Fibroblast of skin of left quadriceps (primary cell): ENCODE measurements around the gene FTSJ1.
"Not testable (repeated sequence)": the region's sequence is repeated elsewhere in the genome, so short reads cannot be mapped to it uniquely, and the experiment has no call there.

ENCODE experiments used
- DNase-seq, 2 experiments: peaks; one replicate each; pipeline ENCODE4 v3.0.0-alpha.2; 2013; ENCODE audit warnings: low read depth in 2 of 2

FTSJ1 gene

DNA sequence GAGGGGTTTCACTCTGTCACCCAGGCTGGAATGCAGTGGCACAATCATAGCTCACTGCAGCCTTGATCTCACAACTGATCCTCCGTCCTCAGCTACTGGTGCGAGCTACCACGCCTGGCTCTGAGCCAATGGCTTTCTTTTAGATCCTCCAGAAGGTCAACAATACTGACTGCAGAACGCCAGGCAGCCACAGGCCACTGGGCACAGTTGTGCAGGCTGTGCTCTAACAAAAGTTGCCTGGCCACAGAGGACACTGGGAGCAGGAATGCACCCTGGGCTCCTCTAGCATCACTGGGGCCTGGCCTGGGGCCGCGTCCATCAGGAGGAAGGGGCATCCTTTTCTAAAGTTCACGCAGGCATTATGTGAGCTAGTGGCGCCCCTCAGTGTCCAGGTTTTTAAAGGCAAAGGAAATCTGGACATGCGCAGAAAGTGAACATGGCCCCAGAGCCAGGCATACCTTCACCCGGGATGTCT is 17.9 kb downstream of the FTSJ1 start:
- DNase-seq, result no peak

DNA sequence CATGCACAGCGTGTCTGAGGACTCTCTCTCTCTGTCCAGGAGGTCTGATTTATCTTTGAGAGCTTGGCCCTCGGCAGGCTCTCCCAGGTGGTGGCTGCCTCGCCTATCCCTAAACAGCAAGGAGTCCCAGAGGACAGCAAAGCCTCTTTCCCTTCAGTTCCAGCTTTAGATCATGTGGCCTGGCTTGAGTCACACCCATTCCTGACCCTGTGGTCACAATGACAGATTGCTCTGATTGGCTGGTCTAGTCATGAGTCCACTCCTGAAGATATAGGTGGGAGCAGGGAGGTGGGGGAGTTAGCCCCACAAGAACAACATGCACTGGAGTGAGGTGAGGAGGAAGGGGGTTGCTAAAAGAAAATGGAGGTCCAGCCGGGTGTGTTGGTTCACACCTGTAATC is 20.7 kb downstream of the FTSJ1 start:
- no peak for DNase-seq

DNA sequence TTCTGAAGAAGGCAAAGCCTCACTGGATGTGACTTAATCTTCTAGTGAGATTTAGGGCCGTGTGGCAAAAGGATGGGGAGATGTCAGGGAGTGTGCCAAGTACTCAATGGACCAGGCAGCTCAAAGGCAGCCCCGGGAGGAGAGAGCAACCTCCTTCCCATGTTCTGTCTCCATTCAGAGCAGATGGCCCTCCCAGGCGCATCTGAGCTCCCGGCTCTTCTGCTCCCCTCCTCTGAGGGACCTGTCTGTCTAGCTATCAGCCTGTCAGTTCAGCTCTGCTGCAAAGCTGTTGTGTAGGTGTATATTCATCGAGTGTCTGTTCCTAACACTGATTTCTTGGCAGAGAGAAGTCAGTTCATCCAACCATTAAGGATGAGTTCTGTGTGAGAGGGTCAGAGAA is 21.9 kb downstream of the FTSJ1 start:
- no peak for DNase-seq

DNA sequence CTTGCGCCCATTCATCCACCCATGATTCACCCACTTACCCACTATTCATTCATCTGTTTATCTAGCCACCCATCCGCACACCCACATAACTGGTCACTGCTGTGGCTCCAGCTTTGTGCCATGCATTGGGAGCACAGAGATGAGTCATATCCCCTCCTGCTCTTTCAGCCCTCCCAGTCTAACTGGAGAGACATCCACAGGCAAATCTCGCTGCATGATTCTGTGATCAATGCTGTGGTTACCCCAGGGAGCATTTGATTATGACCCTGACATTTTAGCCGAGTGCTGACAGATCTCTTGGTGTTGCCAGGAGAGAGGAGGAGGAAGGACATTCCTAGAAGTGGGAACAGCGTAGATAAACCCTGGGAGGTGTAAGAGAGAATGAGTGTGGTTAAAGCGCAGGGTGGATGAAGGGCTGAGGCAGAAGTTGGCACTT is 22.4 kb downstream of the FTSJ1 start:
- no peak for DNase-seq

DNA sequence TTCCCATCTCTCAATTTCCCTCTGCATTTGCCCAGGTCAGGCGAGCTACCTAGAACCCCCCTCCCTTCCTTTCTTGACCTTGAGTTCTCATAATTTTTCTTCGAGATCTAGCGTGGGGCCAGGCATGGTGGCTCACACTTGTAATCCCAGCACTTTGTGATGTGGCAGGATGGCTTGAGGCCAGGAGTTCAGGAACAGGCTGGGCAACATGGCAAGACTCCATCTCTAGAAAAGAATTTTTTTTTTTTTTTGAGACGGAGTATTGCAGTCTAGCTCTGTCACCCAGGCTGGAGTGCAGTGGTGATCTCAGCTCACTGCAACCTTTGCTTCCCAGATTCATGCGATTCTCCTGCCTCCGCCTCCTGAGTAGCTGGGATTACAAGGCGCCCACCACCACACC is 28.3 kb downstream of the FTSJ1 start:
- DNase-seq, result no peak

DNA sequence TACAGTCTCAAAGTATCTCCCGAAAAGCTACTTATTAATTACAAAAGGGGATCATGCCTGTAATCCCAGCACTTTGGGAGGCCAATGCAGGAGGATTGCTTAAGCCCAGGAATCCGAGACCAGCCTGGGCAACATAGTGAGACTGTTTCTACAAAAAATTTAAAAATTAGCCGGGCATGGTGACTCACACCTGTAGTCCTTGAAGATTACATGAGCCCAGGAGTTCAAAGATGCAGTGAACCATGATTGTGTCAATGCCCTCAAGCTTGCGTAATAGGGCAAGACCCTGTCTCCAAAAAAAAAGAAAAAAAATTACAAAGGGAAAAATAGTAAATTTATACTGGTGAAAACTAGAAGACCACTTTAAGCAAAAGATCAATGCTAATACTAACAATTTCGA is 29.5 kb downstream of the FTSJ1 start:
- DNase-seq, result no peak

DNA sequence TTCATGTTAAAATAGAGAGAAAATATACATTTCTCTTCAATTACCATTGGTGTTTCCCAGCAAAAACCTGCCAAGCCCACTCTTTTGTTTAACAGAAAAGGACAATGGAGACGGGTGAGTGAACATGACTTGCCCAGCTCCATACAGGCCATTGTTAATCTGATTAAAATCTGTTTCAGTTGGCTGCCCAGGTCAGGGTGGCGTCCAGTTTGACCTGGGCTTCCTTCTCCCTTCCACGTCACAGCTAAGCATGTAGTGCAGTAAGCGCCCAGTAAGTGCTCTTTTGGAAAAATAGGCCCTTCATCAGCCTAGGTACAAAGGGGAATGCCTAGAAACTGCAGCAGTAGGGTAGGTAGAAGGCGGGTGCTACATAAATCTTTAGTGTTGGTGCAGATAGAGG is 31.2 kb downstream of the FTSJ1 start:
- no peak for DNase-seq

DNA sequence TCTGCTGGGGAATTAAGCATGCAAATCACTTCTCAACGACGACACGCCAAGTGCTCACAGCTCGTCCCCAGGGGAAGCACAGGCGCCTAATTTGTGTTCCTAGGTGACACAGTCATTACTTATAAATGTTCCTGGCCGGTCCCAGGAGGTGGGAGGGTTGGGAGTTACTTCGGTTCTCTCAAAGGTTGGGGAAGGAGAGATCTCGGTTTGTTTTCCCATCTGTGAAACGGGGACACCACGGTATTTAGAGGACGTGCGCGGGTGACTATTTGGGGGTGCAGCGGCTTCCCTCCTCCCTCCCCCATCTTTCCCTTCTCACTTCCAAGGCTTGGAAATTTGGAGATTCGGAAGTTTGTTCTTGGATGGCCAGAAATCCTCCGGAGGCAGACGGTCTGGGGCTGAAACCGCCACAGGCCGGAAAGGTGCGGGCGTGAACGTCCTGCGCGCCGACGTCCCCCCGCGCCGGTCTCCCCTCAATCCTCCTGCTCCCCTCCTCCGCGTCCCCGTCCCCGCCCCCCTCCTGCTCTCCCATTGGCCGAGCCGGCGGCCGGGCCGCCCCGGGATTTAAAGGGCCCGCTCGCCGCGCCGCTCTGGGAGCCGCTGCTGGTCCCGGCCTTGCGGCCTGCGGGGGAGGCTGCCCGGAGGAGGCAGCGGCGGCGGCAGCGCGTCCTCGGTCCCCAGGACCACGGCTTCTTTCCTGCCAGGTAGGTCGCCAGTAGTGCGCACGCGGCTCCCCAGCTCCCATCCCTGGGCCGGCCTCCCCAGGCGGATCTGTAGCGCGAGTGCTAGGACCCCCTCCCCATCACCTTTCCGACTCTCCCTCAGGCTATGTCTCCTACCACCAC is 32.6 kb downstream of the FTSJ1 start, which contains the start of gene PORCN:
Gene PORCN (plus strand): TSS at position 593 of the 845 bp plus-strand sequence. CDS start 829 bp downstream, outside the sequence.
- DNase-seq, result peak in 1 of 2 experiments; percentile 27

DNA sequence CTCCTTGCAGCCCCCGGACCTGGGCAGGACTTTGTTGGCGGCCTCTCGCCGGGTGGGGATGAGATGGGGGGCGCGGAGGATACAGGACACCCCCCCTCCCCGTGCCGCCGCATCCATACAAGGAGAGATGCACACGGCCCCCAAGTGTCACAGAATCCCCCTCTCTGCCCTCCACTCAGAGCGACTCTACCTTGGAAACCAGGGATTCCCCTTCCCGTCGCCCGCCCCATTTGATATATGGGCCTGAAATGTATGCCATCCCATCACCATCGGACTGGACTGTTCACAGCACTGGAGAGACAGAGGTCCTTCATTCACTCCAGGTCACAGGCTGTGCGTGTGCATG is 33.2 kb downstream of the FTSJ1 start:
- no peak for DNase-seq

DNA sequence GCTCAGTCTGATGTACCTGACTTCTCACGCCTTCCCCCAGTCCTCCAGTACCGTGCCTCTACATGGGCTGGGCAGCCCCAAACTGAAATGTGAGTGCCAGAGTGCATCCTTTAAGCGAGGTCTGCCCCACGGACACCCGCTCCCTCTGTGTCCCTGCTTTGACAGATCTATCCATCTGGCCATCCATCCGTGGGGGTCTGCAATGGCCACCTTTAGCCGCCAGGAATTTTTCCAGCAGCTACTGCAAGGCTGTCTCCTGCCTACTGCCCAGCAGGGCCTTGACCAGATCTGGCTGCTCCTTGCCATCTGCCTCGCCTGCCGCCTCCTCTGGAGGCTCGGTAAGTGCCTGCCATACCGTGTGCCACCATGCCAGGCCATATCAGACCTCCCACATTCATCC is 33.6 kb downstream of the FTSJ1 start:
- DNase-seq, result no peak

DNA sequence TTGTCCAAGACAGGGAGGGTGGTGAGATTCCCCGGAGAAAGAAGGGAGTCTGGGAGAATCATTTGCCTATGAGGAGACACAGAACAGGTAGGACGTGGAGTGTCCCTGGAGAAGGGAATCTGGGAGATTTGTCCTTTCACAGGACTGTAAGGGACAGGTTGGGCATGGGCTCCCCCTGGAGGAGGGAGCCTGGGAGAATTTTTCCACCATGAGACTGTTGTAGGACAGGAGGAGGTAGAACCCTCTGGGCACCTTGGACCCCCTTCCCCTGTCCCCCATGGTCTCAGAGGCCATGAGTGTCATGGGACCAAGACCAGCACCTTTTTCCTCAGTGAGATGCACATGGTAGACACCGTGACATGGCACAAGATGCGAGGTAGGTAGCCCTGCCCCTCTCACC is 35.6 kb downstream of the FTSJ1 start:
- DNase-seq, result no peak

DNA sequence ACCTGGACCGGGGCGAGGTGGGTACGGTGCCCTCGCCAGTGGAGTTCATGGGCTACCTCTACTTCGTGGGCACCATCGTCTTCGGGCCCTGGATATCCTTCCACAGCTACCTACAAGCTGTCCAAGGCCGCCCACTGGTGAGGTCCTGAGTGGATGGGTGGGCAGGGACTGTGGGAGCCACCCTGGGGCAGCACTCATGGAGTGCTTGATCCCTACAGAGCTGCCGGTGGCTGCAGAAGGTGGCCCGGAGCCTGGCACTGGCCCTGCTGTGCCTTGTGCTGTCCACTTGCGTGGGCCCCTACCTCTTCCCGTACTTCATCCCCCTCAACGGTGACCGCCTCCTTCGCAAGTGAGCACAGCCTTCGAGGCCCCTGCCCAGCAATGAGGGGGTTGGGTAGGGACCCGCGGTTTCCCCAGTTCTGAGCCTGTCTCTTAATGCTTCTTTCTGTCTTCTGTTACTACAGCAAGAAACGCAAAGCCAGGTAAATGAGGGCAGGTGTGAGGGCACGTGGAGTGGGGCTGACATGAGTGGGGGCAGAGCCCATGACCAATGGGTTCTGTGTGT is 36.5 kb downstream of the FTSJ1 start:
- no peak for DNase-seq

DNA sequence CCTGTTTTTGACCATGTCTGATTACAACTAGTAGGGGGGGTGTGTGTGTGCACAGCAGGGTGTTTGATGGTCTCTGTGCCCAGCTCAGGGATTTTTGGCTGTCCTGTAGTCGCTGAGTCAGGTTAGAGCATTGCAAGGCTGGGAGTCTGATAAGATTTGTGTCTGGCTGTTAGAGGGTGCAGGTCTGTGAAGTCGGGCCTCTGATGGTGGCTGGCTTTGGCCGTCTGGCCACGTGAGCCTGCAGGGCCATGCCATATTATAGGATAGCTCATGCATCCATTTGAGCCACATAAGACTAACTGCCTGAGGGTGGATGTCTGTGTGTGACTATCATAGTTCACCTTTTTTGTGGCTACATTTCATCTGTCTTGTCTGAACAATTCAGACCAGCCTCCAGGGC is 37.7 kb downstream of the FTSJ1 start:
- DNase-seq, result no peak

DNA sequence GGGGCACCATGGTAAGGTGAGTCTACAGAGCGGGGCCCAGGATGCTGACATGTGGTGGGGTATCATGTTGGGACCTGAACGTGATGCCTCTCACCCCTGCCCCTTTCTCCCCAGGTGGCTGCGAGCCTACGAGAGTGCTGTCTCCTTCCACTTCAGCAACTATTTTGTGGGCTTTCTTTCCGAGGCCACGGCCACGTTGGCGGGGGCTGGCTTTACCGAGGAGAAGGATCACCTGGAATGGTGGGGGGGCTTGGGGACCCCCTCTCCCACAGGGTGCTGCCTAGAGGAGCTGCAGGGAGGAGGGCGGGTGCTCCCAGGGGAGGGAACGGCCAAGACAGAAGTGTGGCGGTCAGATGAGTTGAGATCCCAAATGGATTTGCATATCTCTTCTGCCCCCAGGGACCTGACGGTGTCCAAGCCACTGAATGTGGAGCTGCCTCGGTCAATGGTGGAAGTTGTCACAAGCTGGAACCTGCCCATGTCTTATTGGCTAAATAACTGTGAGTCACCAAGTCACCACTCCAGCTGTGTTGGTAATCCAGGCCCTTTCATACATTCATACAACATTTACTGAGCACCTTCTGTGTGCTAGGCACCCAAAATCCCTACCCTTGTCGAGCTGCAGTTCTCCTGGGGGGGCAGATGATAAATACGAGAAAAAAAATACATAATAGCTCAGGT is 38.3 kb downstream of the FTSJ1 start:
- DNase-seq, result no peak

DNA sequence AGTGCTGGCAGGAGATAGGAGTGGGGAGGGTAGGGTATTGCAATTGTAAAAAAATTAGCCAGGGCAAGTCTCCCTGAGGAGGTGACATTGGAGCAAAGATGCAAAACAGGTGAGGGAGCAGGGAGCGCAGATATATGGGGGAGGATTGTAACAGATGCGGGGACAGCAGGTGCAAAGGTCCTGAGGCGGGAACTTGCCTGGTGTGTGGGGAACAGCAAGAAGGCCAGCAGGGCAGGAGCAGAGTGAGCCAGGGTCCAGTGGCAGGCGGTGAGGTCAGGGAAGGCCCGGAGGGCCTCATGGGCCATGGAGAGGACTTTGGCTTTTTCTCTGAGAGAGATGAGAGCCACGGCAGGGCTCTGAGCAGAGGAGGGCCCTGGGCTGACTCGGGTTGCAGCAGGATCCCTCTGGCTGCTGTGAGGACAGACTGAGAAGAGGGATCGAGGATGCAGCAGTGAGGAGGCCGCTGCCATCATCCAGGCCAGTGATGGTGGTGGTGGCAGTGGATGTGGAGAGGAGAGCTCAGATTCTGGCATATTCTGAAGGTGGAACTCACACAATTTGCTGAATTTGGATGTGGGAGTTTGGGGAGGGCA is 39.0 kb downstream of the FTSJ1 start:
- DNase-seq, result no peak

DNA sequence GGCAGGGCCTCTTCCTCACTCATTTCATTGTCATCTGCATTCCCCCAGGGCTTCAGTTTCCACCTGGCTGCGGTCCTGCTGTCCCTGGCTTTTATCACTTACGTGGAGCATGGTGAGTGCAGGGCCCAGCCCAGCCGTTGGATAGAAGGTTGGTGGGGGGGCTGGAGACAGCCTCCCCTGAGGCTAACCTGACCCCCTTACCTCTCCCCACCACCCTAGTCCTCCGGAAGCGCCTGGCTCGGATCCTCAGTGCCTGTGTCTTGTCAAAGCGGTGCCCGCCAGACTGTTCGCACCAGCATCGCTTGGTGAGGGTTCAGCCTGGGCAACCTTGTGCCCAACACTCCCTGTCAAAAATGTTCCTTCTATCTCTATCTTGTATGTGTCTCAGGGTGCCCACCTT is 39.8 kb downstream of the FTSJ1 start:
- no peak for DNase-seq

DNA sequence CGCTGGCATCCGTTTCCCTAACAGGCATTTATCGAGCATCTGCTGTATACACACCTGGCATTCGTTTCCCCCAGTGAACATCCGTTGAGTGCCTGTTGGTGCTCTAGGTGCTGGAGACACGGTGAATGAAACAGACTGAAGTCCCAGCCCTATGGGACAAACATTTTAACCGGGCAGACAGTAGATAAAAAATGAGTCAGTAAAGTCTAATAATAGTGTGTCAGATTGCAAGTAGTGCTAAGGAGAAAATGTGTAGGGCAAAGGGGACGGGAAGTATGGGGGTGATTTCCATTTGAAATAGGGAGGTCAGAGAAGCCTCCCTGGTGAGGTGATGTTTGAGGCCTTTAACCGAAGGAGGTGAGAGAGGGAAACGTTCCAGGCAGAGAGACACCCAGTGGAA is 40.3 kb downstream of the FTSJ1 start:
- no peak for DNase-seq

DNA sequence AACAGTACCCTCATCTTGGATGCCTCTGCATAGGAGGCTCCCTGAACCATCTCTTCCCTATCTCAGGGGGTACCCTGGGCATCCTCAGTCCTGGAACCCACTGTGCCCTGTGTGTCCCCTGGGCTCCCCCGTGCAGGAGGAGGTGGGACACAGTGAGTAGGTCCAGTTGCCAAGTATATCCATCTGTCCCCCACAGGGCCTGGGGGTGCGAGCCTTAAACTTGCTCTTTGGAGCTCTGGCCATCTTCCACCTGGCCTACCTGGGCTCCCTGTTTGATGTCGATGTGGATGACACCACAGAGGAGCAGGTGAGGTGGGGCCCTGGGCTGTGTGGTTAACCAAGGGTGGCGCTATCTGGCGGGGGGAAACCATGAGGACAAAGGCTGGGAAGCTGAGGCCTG is 41.0 kb downstream of the FTSJ1 start:
- DNase-seq, result no peak

DNA sequence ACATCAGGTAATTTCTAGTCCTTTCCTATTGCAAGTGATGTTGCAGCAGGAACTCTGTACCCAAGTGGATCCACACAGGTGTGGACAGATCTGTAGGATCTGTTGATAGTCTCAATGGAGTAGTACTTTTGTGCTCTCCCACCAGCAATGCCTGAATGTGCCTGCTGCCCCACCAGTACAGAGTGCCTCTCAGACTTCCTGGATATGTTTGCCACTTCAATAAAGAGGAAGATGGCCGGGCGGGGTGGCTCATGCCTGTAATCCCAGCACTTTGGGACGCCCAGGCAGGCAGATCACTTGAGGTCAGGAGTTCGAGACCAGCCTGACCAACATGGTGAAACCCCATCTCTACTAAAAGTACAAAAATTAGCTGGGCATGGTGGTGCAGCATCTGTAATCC is 43.5 kb downstream of the FTSJ1 start:
- DNase-seq, result not testable (repeated sequence)

DNA sequence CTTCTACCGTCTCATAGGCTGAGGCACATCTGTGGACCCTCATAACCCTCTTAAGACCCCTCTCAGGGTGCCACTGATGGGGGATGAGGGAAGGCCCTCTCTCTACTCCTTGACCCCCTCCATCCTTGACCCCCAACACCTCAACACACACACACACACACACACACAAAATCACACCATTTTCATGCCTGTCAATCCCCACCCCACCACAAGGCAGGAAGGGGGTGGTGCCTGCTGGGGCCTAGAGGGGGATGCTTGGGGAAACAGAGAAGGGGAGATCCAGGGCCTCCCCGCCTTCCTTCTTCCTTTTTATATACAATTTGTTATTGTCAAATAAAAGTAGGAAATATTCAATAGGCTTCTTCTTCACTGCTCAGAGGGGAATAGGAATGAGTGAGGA is 44.5 kb downstream of the FTSJ1 start:
- DNase-seq, result no peak

DNA sequence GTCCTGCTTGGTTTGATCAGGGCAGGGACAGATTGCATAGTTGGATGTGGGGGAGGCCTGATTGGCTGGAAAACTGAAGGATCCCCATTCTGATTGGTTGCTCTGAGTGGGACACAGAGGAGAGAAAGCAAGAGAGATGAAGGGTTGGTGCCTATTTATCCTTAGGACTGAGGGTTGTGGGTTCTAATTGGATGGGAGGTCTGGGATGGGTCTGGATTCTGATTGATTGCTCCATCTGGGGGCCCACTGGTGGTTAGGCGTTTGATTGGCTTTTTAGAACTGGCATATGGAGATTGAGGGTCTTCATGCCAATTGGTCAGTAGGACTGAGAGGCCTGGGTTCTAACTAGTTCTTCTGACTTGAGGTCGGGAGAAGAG is 45.0 kb downstream of the FTSJ1 start:
- DNase-seq, result no peak
